SK-N-SH (cell line): ENCODE measurements around the gene CLEC17A. TPM values are rescaled to one million over a fixed set of nuclear protein-coding genes. Genes with fewer than 3 reads are reported as not detected.

Experiments used
- CHD2 ChIP-seq: fragments of 150-350 bp; IDR thresholded peaks from 2 replicates; pipeline ENCODE4 v1.6.1; 2018; ENCODE audit warnings: low read length; ENCODE audit not compliant: partially characterized antibody
- ELF1 ChIP-seq: IDR thresholded peaks from 2 replicates; pipeline ENCODE4 v1.4.0; 2012
- EZH2phosphoT487 ChIP-seq: fragments of 200-600 bp; sonication (generic); IDR thresholded peaks from 2 replicates; pipeline ENCODE4 v1.6.1; 2017; ENCODE audit warnings: low read depth, mixed run types, mild to moderate bottlenecking, antibody characterized with exemption, moderate library complexity, borderline replicate concordance
- FOXJ3 ChIP-seq: sonication (generic); formaldehyde crosslinking; IDR thresholded peaks from 2 replicates; pipeline ENCODE4 v1.5.1; 2020; ENCODE audit warnings: mild to moderate bottlenecking, missing genetic modification reagents
- GATA2 ChIP-seq: sonication (generic); formaldehyde crosslinking; IDR thresholded peaks from 2 replicates; pipeline ENCODE4 v1.5.0; 2020; ENCODE audit warnings: mild to moderate bottlenecking, missing genetic modification reagents
- JUND ChIP-seq: IDR thresholded peaks from 2 replicates; pipeline ENCODE4 v1.4.0; 2012
- RCOR1 ChIP-seq: fragments of 150-350 bp; IDR thresholded peaks from 2 replicates; pipeline ENCODE4 v1.6.1; 2017; ENCODE audit warnings: antibody characterized with exemption, low read length
- SIN3A ChIP-seq: IDR thresholded peaks from 2 replicates; pipeline ENCODE4 v1.6.1; 2012; ENCODE audit warnings: low read depth, mild to moderate bottlenecking, low read length, moderate library complexity, borderline replicate concordance
- TAF1 ChIP-seq: IDR thresholded peaks from 2 replicates; pipeline ENCODE4 v1.6.1; 2012; ENCODE audit warnings: low read depth, mild to moderate bottlenecking, low read length, moderate library complexity, borderline replicate concordance
- TCF12 ChIP-seq: IDR thresholded peaks from 2 replicates; pipeline ENCODE4 v1.4.0; 2012
- TEAD4 ChIP-seq: IDR thresholded peaks from 2 replicates; pipeline ENCODE4 v1.4.0; 2012; ENCODE audit warnings: mild to moderate bottlenecking, borderline replicate concordance; ENCODE audit not compliant: insufficient read depth
- YY1 ChIP-seq: IDR thresholded peaks from 2 replicates; pipeline ENCODE4 v1.4.0; 2012; ENCODE audit warnings: low read depth, mild to moderate bottlenecking
- polyA plus RNA-seq, 3 experiments: library from polyadenylated mRNA; depleted of rRNA; stranded (reverse); fragments of >200 nt; gene quantifications; 2 replicates each; pipeline ENCODE4 v1.2.3, GENCODE V29; 2012
- TF ChIP-seq, protein P1 (sequence below): fragments of 150-350 bp; IDR thresholded peaks from 2 replicates; pipeline ENCODE4 v1.6.1; 2016; ENCODE audit warnings: mild to moderate bottlenecking, low read depth, low read length
- TF ChIP-seq, protein P2 (sequence below): IDR thresholded peaks from 2 replicates; pipeline ENCODE4 v1.4.0; 2012; ENCODE audit warnings: low read depth
- TF ChIP-seq, protein P3 (sequence below): IDR thresholded peaks from 2 replicates; pipeline ENCODE4; 2012
- TF ChIP-seq, protein P4 (sequence below): IDR thresholded peaks from 2 replicates; pipeline ENCODE4 v1.4.0; 2012; ENCODE audit warnings: low read depth, borderline replicate concordance
- TF ChIP-seq, protein P5 (sequence below): fragments of 150-350 bp; IDR thresholded peaks from 2 replicates; pipeline ENCODE4 v1.6.1; 2017; ENCODE audit warnings: antibody characterized with exemption, low read length, low read depth, borderline replicate concordance

The CLEC17A gene
- polyA plus RNA-seq, 1 of the 3 experiments (the other 2 are of a cell fraction) = not detected

DNA sequence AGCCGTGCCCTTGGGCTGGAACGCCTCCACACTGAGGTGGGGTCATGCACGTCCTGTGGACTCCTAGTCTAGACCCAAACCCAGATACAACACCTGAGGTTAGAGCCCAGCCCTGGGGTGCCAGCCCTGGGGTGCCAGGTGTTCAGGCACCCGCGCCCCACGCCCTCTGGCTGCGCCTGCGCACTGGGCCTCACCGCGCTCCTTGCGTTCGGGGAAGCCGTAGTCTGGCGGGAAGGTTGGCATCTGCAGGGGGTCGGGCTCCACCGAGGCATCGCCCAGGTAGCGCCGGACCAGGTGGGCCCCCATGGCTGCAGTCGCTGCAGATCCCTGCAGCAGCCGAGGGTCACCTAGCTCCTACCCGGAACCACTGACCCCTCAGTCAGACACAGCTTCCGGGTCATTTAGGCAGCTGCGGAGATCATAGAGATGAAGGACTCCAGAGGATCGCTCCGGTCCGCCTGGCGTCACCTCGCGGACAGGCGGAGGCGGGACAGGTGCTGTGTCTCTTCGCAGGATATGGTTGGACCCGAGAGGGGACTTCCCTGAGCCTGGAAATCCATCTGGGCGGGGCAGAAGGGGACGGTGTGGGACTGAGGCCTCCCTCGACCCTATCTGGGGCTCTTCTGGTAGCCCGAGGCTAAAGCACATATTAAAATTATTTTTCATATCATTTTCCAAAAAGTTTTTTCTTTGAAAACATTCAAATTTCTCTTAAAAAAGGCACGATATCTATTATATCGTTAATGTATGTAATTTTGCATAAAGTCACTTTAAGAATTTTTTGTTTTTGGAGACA lies 11.0 kb upstream of the CLEC17A start, which contains the start of gene NDUFB7 (continued):
- 0 out of 2 replicates have a peak, but pooled peaks have one; percentile 50 for TF ChIP-seq SIN3A
- TF ChIP-seq FOXJ3 (CRISPR knock-in tag) = no peak
- TF ChIP-seq TCF12 = peak; percentile 67
- peak; percentile 91 for TF ChIP-seq CHD2
- TF ChIP-seq, protein P1, sequence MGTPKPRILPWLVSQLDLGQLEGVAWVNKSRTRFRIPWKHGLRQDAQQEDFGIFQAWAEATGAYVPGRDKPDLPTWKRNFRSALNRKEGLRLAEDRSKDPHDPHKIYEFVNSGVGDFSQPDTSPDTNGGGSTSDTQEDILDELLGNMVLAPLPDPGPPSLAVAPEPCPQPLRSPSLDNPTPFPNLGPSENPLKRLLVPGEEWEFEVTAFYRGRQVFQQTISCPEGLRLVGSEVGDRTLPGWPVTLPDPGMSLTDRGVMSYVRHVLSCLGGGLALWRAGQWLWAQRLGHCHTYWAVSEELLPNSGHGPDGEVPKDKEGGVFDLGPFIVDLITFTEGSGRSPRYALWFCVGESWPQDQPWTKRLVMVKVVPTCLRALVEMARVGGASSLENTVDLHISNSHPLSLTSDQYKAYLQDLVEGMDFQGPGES = no peak
- TF ChIP-seq ELF1 = peak; percentile 85
- TF ChIP-seq GATA2 (CRISPR knock-in tag) = no peak
- peak; percentile 79 for TF ChIP-seq RCOR1
- TF ChIP-seq, protein P2, sequence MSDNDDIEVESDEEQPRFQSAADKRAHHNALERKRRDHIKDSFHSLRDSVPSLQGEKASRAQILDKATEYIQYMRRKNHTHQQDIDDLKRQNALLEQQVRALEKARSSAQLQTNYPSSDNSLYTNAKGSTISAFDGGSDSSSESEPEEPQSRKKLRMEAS = peak; percentile 88
- no peak for TF ChIP-seq EZH2phosphoT487
- TF ChIP-seq JUND = no peak
- no peak for TF ChIP-seq TEAD4
- TF ChIP-seq YY1 = peak; percentile 61; the same call in 1 of the 2 replicates
- TF ChIP-seq, protein P3, sequence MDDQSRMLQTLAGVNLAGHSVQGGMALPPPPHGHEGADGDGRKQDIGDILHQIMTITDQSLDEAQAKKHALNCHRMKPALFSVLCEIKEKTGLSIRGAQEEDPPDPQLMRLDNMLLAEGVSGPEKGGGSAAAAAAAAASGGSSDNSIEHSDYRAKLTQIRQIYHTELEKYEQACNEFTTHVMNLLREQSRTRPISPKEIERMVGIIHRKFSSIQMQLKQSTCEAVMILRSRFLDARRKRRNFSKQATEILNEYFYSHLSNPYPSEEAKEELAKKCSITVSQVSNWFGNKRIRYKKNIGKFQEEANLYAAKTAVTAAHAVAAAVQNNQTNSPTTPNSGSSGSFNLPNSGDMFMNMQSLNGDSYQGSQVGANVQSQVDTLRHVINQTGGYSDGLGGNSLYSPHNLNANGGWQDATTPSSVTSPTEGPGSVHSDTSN = 0 out of 2 replicates have a peak, but pooled peaks have one; percentile 29
- peak; percentile 83 for TF ChIP-seq TAF1
- TF ChIP-seq, protein P4, sequence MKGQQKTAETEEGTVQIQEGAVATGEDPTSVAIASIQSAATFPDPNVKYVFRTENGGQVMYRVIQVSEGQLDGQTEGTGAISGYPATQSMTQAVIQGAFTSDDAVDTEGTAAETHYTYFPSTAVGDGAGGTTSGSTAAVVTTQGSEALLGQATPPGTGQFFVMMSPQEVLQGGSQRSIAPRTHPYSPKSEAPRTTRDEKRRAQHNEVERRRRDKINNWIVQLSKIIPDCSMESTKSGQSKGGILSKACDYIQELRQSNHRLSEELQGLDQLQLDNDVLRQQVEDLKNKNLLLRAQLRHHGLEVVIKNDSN = peak; percentile 10; the same call in 1 of the 2 replicates
- TF ChIP-seq, protein P5, sequence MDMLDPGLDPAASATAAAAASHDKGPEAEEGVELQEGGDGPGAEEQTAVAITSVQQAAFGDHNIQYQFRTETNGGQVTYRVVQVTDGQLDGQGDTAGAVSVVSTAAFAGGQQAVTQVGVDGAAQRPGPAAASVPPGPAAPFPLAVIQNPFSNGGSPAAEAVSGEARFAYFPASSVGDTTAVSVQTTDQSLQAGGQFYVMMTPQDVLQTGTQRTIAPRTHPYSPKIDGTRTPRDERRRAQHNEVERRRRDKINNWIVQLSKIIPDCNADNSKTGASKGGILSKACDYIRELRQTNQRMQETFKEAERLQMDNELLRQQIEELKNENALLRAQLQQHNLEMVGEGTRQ = no peak
